K562 (cell line): ENCODE data around the gene DSTYK. TPM values are rescaled to one million over a fixed set of nuclear protein-coding genes. Genes with fewer than 3 reads are reported as not detected.

Experiments
- ELF1 ChIP-seq: fragments of 200-800 bp; sonication (Bioruptor generic); IDR thresholded peaks from 2 replicates; pipeline ENCODE4 v1.6.1; 2016; ENCODE audit warnings: missing genetic modification characterization, missing compliant biosample characterization
- ETV5 ChIP-seq: sonication (generic); formaldehyde crosslinking; IDR thresholded peaks from 2 replicates; pipeline ENCODE4 v1.4.0; 2020; ENCODE audit warnings: low read depth, mild to moderate bottlenecking, missing genetic modification reagents
- FIP1L1 ChIP-seq: fragments of 200-400 bp; formaldehyde crosslinking; IDR thresholded peaks from 2 replicates; pipeline ENCODE4 v1.6.1; 2018; ENCODE audit warnings: mild to moderate bottlenecking, low read depth, low read length; ENCODE audit not compliant: poor library complexity, severe bottlenecking
- FOXK1 ChIP-seq: sonication (generic); formaldehyde crosslinking; IDR thresholded peaks from 2 replicates; pipeline ENCODE4 v1.8.0; 2022; ENCODE audit warnings: missing genetic modification reagents, mild to moderate bottlenecking, borderline replicate concordance
- GTF2F1 ChIP-seq: IDR thresholded peaks from 2 replicates; pipeline ENCODE4 v1.6.1; 2011; ENCODE audit warnings: low read depth, low read length, improper control_type of control experiment
- HDAC2 ChIP-seq: fragments of 450-650 bp; IDR thresholded peaks from 2 replicates; pipeline ENCODE4 v1.6.1; 2016; ENCODE audit warnings: mild to moderate bottlenecking
- MCM3 ChIP-seq: fragments of 450-650 bp; IDR thresholded peaks from 2 replicates; pipeline ENCODE4 v1.6.1; 2016
- MNT ChIP-seq, 2 experiments: fragments of 450-650 bp; conservative IDR thresholded peaks; 2 replicates each; pipeline ENCODE4 v1.6.1; 2017; ENCODE audit warnings: mild to moderate bottlenecking in 2 of 2, moderate library complexity in 2 of 2
- PML ChIP-seq: IDR thresholded peaks from 2 replicates; pipeline ENCODE4 v1.6.1; 2012; ENCODE audit warnings: low read length, inconsistent platforms
- SMC3 ChIP-seq: conservative IDR thresholded peaks from 2 replicates; pipeline ENCODE4 v1.6.1; 2011; ENCODE audit warnings: low read depth, low read length, improper control_type of control experiment; ENCODE audit not compliant: insufficient read depth
- THRB ChIP-seq: fragments of 450-650 bp; formaldehyde crosslinking; conservative IDR thresholded peaks from 2 replicates; pipeline ENCODE4 v1.4.0; 2022; ENCODE audit warnings: mild to moderate bottlenecking, missing genetic modification characterization
- VEZF1 ChIP-seq: fragments of 200-800 bp; sonication (Bioruptor generic); IDR thresholded peaks from 2 replicates; pipeline ENCODE4 v1.6.1; 2017; ENCODE audit warnings: missing genetic modification characterization, missing compliant biosample characterization
- ZBTB34 ChIP-seq: fragments of 250-450 bp; sonication (Bioruptor Pico); IDR thresholded peaks from 2 replicates; pipeline ENCODE4 v1.8.0; 2021; ENCODE audit warnings: mild to moderate bottlenecking, moderate library complexity
- ZNF24 ChIP-seq: fragments of 450-650 bp; IDR thresholded peaks from 2 replicates; pipeline ENCODE4 v1.6.1; 2016
- ZNF311 ChIP-seq: fragments of 250-450 bp; sonication (Bioruptor Pico); IDR thresholded peaks from 2 replicates; pipeline ENCODE4 v1.4.0; 2020; ENCODE audit warnings: mild to moderate bottlenecking, moderate library complexity
- polyA plus RNA-seq, 8 experiments: library from polyadenylated mRNA; depleted of rRNA in 4 of 8; stranded (reverse) in 5 of 8; unstranded in 3 of 8; fragments of >200 nt; fragmentation: Nextera tagmentation in 2 of 8; fragmentation: Illumina TruSeq in 1 of 8; extraction: Ambion mirVana in 2 of 8; extraction: Trizol in 1 of 8; gene quantifications; 2 replicates each; pipeline versions ENCODE4 v1.2.1 to v1.2.3, GENCODE V29; 2011 to 2014; ENCODE audit warnings: inconsistent platforms in 1 of 8, missing spikeins in 1 of 8
- total RNA-seq, 7 experiments: library from RNA; depleted of rRNA in 6 of 7; stranded (reverse); fragments of >200 nt in 6 of 7; fragmentation: Illumina TruSeq in 2 of 7; extraction: Trizol in 2 of 7; gene quantifications; 2 replicates each; pipeline versions ENCODE4 v1.2.1 to v1.2.3, GENCODE V29; 2011 to 2021; ENCODE audit warnings: low replicate concordance in 1 of 7

Gene DSTYK
- total and polyA plus RNA-seq, 9 of the 15 experiments (the other 6 are each of a cell fraction or from before 2014, with no cell fraction given), result 4.2 to 7.1 (median 6.2) TPM

- TF ChIP-seq THRB (0 out of 2 replicates have a peak, but pooled peaks have one; percentile 34), ETV5 (CRISPR knock-in tag) (peak; percentile 82; the same call in 1 of the 2 replicates), FOXK1 (CRISPR knock-in tag) (0 out of 2 replicates have a peak, but pooled peaks have one; percentile 16), SMC3 (peak; percentile 97), ZNF311 (no peak), MNT (conservative IDR thresholded peaks at IDR 0.05) (peak; percentile 33 to 52; a peak in 3 of 4 replicates), MCM3 (no peak), ELF1 (tag) (peak; percentile 59; the same call in 1 of the 2 replicates), HDAC2 (peak; percentile 92), FIP1L1 (no peak), ZNF24 (0 out of 2 replicates have a peak, but pooled peaks have one; percentile 43), VEZF1 (CRISPR knock-in tag) (peak; percentile 71), ZBTB34 (no peak), GTF2F1 (no peak), PML (peak; percentile 89)
Observed at GRCh38 chr1:205255941-205256780, 44.7 kb upstream of the DSTYK start (continued).
